GM23338 (cell line): Measurements from ENCODE around the gene FBXL17. TPM values are rescaled to one million over a fixed set of nuclear protein-coding genes. Genes with fewer than 3 reads are reported as not detected.

Experiments used
- ATAC-seq: fragments of 200-7000 bp; cut with Tn5 transposase; 3 replicates; pipeline ENCODE4 v1.9.1; 2020
- DNase-seq: peaks from one replicate; pipeline ENCODE4 v3.0.0-alpha.2; 2015; ENCODE audit warnings: low spot score
- H2AFZ ChIP-seq: fragments of 200-600 bp; sonication (generic); 2 replicates; pipeline ENCODE4 v1.8.0; 2016; ENCODE audit warnings: antibody characterized with exemption, mild to moderate bottlenecking, moderate library complexity
- H3F3A ChIP-seq: fragments of 200-600 bp; sonication (generic); replicated peaks from 2 replicates; pipeline ENCODE4 v1.8.0; 2017; ENCODE audit warnings: antibody characterized with exemption, mixed run types, low read depth
- H3K27ac ChIP-seq: fragments of 200-600 bp; sonication (generic); 2 replicates; pipeline ENCODE4 v1.6.1; 2016; ENCODE audit warnings: low read depth
- H3K27me3 ChIP-seq: fragments of 200-600 bp; sonication (generic); 2 replicates; pipeline ENCODE4 v1.8.0; 2016; ENCODE audit warnings: mild to moderate bottlenecking, mixed run types, moderate library complexity; ENCODE audit not compliant: insufficient read depth
- H3K36me3 ChIP-seq: fragments of 200-600 bp; sonication (generic); 2 replicates; pipeline ENCODE4 v1.8.0; 2016; ENCODE audit warnings: mild to moderate bottlenecking; ENCODE audit not compliant: insufficient read depth
- H3K4me1 ChIP-seq: fragments of 200-600 bp; sonication (generic); 2 replicates; pipeline ENCODE4 v1.8.0; 2016; ENCODE audit warnings: mild to moderate bottlenecking, moderate library complexity; ENCODE audit not compliant: insufficient read depth
- H3K4me2 ChIP-seq: fragments of 200-600 bp; sonication (generic); 2 replicates; pipeline ENCODE4 v1.7.1; 2017; ENCODE audit warnings: mixed run types
- H3K4me3 ChIP-seq: fragments of 200-600 bp; sonication (generic); 2 replicates; pipeline ENCODE4 v1.6.1; 2016; ENCODE audit warnings: mixed run types
- H3K79me2 ChIP-seq: fragments of 200-600 bp; sonication (generic); replicated peaks from 2 replicates; pipeline ENCODE4 v1.8.0; 2017; ENCODE audit warnings: mild to moderate bottlenecking; ENCODE audit not compliant: insufficient read depth
- H3K9me2 ChIP-seq: fragments of 200-600 bp; sonication (generic); 2 replicates; pipeline ENCODE4 v1.8.0; 2017; ENCODE audit not compliant: insufficient read depth
- H4K20me1 ChIP-seq: fragments of 200-600 bp; sonication (generic); replicated peaks from 2 replicates; pipeline ENCODE4 v1.8.0; 2017; ENCODE audit warnings: mild to moderate bottlenecking; ENCODE audit not compliant: insufficient read depth
- H3K27ac Mint-ChIP-seq: 2 replicates; pipeline ENCODE4 v1.8.0; 2020; ENCODE audit warnings: inconsistent platforms, mild to moderate bottlenecking, moderate library complexity, mixed read lengths
- H3K27me3 Mint-ChIP-seq: 3 replicates; pipeline ENCODE4 v1.8.0; 2022; ENCODE audit warnings: low read depth, mild to moderate bottlenecking, moderate library complexity, mixed read lengths, inconsistent platforms; ENCODE audit not compliant: insufficient read depth, poor library complexity
- H3K36me3 Mint-ChIP-seq: 3 replicates; pipeline ENCODE4 v1.8.0; 2021; ENCODE audit warnings: low read depth, mild to moderate bottlenecking, inconsistent platforms, moderate library complexity, mixed read lengths
- H3K4me1 Mint-ChIP-seq: 3 replicates; pipeline ENCODE4 v1.8.0; 2020; ENCODE audit warnings: mild to moderate bottlenecking, inconsistent platforms, mixed read lengths
- H3K4me3 Mint-ChIP-seq: 3 replicates; pipeline ENCODE4 v1.8.0; 2021; ENCODE audit warnings: moderate library complexity, mild to moderate bottlenecking, inconsistent platforms, mixed read lengths
- H3K9me3 Mint-ChIP-seq: 3 replicates; pipeline ENCODE4 v1.8.0; 2020; ENCODE audit warnings: moderate library complexity, mild to moderate bottlenecking, inconsistent platforms, mixed read lengths
- CREB1 ChIP-seq: fragments of 250-450 bp; sonication (Bioruptor Pico); IDR thresholded peaks from 2 replicates; pipeline ENCODE4 v1.5.0; 2020; ENCODE audit warnings: low read depth, mild to moderate bottlenecking, moderate library complexity
- EZH2phosphoT487 ChIP-seq: fragments of 200-600 bp; sonication (generic); IDR thresholded peaks from one replicate; pipeline ENCODE4 v1.8.1; 2018; ENCODE audit warnings: antibody characterized with exemption; ENCODE audit not compliant: unreplicated experiment
- JUNB ChIP-seq: IDR thresholded peaks from one replicate; pipeline ENCODE4 v1.6.1; 2016; ENCODE audit warnings: antibody characterized with exemption; ENCODE audit not compliant: unreplicated experiment
- NANOG ChIP-seq: IDR thresholded peaks from 2 replicates; pipeline ENCODE4 v1.6.1; 2016; ENCODE audit warnings: antibody characterized with exemption, borderline replicate concordance
- POLR2AphosphoS5 ChIP-seq: IDR thresholded peaks from 2 replicates; pipeline ENCODE4 v1.6.1; 2016; ENCODE audit warnings: antibody characterized with exemption, low read depth
- STAT1 ChIP-seq: IDR thresholded peaks from one replicate; pipeline ENCODE4 v1.6.1; 2016; ENCODE audit warnings: antibody characterized with exemption; ENCODE audit not compliant: unreplicated experiment
- ZNF114 ChIP-seq: fragments of 250-450 bp; sonication (Bioruptor Pico); IDR thresholded peaks from 2 replicates; pipeline ENCODE4 v1.5.0; 2020; ENCODE audit warnings: mild to moderate bottlenecking, moderate library complexity
- ZNF331 ChIP-seq: fragments of 250-450 bp; sonication (Bioruptor Pico); IDR thresholded peaks from 2 replicates; pipeline ENCODE4 v1.5.0; 2020; ENCODE audit warnings: low read depth, mild to moderate bottlenecking, moderate library complexity
- polyA plus RNA-seq: library from polyadenylated mRNA; unstranded; fragments of >200 nt; fragmentation: Nextera tagmentation; extraction: Ambion mirVana; gene quantifications from 2 replicates; pipeline ENCODE4 v1.2.1, GENCODE V29; 2016
- total RNA-seq: library from RNA; depleted of rRNA; stranded (reverse); fragments of >200 nt; shearing (Covaris generic); gene quantifications from 2 replicates; pipeline ENCODE4 v1.2.3, GENCODE V29; 2014
- TF ChIP-seq, protein P1 (sequence below): fragments of 250-450 bp; sonication (Bioruptor Pico); IDR thresholded peaks from 2 replicates; pipeline ENCODE4 v1.5.0; 2020; ENCODE audit warnings: mild to moderate bottlenecking, moderate library complexity
- TF ChIP-seq, protein P2 (sequence below): IDR thresholded peaks from one replicate; pipeline ENCODE4 v1.6.1; 2018; ENCODE audit warnings: antibody characterized with exemption; ENCODE audit not compliant: unreplicated experiment
- TF ChIP-seq, protein P3 (sequence below), 2 experiments: fragments of 200-600 bp in 1 of 2; sonication (generic) in 1 of 2; conservative IDR thresholded peaks; 2 replicates each; pipeline versions ENCODE4 v1.5.1 to v1.6.1; 2016 to 2017; ENCODE audit warnings: antibody characterized with exemption in 2 of 2, low read depth in 2 of 2, mild to moderate bottlenecking in 2 of 2, moderate library complexity in 1 of 2

FBXL17 gene
- total and polyA plus RNA-seq, 2 experiments from 2014 or later, result 2.0 to 2.7 TPM

DNA sequence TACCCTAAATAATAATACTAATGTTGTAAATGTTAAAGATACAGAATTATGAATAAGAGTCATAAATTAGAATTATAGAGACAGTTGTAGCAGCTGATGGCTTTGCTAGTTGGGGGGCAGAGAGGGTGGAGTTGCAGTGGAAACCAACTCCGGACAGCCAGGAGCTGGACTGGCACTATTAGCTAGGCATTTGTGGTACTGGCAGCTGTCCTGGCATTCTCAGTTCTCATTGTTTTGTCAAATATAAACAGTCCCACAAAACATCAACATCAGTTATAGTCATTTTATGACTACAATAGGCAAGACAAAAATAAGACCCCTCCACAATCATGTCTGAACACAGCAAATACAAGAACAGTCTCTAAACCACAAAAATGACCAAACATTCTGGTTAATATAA is 2.8 kb upstream of the FBXL17 start:
- Histone ChIP-seq H3K79me2 (peaks cover 3% of the 10 kb centered on the region), H3K36me3 (no peaks in the 10 kb centered on the region), H3F3A (no peaks in the 10 kb centered on the region), H3K4me1 (peaks cover 13% of the 10 kb centered on the region), H3K4me3 (no peak overlapping the region), H2AFZ (no peak overlapping the region), H3K27me3 (no peaks in the 10 kb centered on the region), H4K20me1 (no peaks in the 10 kb centered on the region), H3K4me2 (no peak overlapping the region), H3K27ac (no peak overlapping the region), H3K9me2 (no peaks in the 10 kb centered on the region)
- no peak for ATAC-seq
- peaks cover 10% of the 10 kb centered on the region for H3K4me1 Mint-ChIP-seq
- DNase-seq, result no peak
- no peak overlapping the region for H3K4me3 Mint-ChIP-seq
- H3K36me3 Mint-ChIP-seq, result no peaks in the 10 kb centered on the region
- TF ChIP-seq STAT1 (no peak), CREB1 (no peak)
- H3K27ac Mint-ChIP-seq, result no peak overlapping the region
- H3K27me3 Mint-ChIP-seq, result peaks cover 5% of the 10 kb centered on the region
- no peaks in the 10 kb centered on the region for H3K9me3 Mint-ChIP-seq

DNA sequence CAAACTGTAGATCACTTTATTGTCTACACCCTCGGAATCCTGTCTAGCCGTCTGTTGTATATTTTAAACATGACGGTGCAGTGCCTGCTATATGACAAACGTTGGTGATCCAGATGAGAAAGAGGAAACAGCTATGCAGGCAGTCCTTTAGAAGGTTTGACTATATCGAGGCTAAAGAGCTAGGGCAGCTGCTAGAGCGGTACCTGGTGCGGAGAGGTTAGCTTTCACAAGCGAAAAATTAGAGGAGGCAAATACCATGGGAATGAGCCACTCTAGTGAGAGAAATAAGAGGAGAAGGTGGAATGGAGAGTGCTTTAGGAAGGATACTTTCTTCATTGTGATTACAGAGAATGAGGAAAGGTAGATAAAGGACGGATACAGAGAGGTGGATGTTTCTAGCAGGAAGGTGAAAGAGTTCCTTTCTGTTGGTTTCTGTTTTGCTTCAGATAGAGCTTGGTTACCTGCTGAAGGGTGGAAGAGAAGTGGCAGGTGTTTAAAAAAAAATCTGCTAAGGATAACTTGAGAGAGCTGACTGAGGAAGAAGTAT is 959 bp upstream of the FBXL17 start:
- Mint-ChIP-seq H3K36me3 (no peaks in the 10 kb centered on the region), H3K4me1 (peaks cover 20% of the 10 kb centered on the region), H3K4me3 (peak overlapping the region; percentile 80), H3K27me3 (peaks cover 5% of the 10 kb centered on the region), H3K9me3 (no peaks in the 10 kb centered on the region), H3K27ac (peak overlapping the region; percentile 37)
- no peaks in the 10 kb centered on the region for H3F3A ChIP-seq
- H4K20me1 ChIP-seq, result no peaks in the 10 kb centered on the region
- H3K27ac ChIP-seq, result peak overlapping the region; percentile 84
- no peak for ATAC-seq
- H3K27me3 ChIP-seq, result no peaks in the 10 kb centered on the region
- peaks cover 16% of the 10 kb centered on the region for H3K79me2 ChIP-seq
- no peaks in the 10 kb centered on the region for H3K36me3 ChIP-seq
- peak overlapping the region; percentile 59 for H3K4me3 ChIP-seq
- H3K4me1 ChIP-seq, result peaks cover 19% of the 10 kb centered on the region
- peak overlapping the region; percentile 54 for H2AFZ ChIP-seq
- DNase-seq, result peak; percentile 20
- peak overlapping the region; percentile 93 for H3K4me2 ChIP-seq
- no peaks in the 10 kb centered on the region for H3K9me2 ChIP-seq
- TF ChIP-seq, protein P1, sequence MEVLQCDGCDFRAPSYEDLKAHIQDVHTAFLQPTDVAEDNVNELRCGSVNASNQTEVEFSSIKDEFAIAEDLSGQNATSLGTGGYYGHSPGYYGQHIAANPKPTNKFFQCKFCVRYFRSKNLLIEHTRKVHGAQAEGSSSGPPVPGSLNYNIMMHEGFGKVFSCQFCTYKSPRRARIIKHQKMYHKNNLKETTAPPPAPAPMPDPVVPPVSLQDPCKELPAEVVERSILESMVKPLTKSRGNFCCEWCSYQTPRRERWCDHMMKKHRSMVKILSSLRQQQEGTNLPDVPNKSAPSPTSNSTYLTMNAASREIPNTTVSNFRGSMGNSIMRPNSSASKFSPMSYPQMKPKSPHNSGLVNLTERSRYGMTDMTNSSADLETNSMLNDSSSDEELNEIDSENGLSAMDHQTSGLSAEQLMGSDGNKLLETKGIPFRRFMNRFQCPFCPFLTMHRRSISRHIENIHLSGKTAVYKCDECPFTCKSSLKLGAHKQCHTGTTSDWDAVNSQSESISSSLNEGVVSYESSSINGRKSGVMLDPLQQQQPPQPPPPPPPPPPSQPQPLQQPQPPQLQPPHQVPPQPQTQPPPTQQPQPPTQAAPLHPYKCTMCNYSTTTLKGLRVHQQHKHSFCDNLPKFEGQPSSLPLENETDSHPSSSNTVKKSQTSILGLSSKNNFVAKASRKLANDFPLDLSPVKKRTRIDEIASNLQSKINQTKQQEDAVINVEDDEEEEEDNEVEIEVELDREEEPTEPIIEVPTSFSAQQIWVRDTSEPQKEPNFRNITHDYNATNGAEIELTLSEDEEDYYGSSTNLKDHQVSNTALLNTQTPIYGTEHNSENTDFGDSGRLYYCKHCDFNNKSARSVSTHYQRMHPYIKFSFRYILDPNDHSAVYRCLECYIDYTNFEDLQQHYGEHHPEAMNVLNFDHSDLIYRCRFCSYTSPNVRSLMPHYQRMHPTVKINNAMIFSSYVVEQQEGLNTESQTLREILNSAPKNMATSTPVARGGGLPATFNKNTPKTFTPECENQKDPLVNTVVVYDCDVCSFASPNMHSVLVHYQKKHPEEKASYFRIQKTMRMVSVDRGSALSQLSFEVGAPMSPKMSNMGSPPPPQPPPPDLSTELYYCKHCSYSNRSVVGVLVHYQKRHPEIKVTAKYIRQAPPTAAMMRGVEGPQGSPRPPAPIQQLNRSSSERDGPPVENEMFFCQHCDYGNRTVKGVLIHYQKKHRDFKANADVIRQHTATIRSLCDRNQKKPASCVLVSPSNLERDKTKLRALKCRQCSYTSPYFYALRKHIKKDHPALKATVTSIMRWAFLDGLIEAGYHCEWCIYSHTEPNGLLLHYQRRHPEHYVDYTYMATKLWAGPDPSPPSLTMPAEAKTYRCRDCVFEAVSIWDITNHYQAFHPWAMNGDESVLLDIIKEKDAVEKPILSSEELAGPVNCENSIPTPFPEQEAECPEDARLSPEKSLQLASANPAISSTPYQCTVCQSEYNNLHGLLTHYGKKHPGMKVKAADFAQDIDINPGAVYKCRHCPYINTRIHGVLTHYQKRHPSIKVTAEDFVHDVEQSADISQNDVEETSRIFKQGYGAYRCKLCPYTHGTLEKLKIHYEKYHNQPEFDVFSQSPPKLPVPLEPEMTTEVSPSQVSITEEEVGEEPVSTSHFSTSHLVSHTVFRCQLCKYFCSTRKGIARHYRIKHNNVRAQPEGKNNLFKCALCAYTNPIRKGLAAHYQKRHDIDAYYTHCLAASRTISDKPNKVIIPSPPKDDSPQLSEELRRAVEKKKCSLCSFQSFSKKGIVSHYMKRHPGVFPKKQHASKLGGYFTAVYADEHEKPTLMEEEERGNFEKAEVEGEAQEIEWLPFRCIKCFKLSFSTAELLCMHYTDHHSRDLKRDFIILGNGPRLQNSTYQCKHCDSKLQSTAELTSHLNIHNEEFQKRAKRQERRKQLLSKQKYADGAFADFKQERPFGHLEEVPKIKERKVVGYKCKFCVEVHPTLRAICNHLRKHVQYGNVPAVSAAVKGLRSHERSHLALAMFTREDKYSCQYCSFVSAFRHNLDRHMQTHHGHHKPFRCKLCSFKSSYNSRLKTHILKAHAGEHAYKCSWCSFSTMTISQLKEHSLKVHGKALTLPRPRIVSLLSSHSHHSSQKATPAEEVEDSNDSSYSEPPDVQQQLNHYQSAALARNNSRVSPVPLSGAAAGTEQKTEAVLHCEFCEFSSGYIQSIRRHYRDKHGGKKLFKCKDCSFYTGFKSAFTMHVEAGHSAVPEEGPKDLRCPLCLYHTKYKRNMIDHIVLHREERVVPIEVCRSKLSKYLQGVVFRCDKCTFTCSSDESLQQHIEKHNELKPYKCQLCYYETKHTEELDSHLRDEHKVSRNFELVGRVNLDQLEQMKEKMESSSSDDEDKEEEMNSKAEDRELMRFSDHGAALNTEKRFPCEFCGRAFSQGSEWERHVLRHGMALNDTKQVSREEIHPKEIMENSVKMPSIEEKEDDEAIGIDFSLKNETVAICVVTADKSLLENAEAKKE (CRISPR knock-in tag), result no peak
- TF ChIP-seq NANOG (no peak), ZNF331 (no peak), STAT1 (no peak), CREB1 (no peak), POLR2AphosphoS5 (no peak), JUNB (no peak), ZNF114 (no peak), EZH2phosphoT487 (no peak)
- TF ChIP-seq, protein P2, sequence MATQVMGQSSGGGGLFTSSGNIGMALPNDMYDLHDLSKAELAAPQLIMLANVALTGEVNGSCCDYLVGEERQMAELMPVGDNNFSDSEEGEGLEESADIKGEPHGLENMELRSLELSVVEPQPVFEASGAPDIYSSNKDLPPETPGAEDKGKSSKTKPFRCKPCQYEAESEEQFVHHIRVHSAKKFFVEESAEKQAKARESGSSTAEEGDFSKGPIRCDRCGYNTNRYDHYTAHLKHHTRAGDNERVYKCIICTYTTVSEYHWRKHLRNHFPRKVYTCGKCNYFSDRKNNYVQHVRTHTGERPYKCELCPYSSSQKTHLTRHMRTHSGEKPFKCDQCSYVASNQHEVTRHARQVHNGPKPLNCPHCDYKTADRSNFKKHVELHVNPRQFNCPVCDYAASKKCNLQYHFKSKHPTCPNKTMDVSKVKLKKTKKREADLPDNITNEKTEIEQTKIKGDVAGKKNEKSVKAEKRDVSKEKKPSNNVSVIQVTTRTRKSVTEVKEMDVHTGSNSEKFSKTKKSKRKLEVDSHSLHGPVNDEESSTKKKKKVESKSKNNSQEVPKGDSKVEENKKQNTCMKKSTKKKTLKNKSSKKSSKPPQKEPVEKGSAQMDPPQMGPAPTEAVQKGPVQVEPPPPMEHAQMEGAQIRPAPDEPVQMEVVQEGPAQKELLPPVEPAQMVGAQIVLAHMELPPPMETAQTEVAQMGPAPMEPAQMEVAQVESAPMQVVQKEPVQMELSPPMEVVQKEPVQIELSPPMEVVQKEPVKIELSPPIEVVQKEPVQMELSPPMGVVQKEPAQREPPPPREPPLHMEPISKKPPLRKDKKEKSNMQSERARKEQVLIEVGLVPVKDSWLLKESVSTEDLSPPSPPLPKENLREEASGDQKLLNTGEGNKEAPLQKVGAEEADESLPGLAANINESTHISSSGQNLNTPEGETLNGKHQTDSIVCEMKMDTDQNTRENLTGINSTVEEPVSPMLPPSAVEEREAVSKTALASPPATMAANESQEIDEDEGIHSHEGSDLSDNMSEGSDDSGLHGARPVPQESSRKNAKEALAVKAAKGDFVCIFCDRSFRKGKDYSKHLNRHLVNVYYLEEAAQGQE, result no peak
- TF ChIP-seq, protein P3, sequence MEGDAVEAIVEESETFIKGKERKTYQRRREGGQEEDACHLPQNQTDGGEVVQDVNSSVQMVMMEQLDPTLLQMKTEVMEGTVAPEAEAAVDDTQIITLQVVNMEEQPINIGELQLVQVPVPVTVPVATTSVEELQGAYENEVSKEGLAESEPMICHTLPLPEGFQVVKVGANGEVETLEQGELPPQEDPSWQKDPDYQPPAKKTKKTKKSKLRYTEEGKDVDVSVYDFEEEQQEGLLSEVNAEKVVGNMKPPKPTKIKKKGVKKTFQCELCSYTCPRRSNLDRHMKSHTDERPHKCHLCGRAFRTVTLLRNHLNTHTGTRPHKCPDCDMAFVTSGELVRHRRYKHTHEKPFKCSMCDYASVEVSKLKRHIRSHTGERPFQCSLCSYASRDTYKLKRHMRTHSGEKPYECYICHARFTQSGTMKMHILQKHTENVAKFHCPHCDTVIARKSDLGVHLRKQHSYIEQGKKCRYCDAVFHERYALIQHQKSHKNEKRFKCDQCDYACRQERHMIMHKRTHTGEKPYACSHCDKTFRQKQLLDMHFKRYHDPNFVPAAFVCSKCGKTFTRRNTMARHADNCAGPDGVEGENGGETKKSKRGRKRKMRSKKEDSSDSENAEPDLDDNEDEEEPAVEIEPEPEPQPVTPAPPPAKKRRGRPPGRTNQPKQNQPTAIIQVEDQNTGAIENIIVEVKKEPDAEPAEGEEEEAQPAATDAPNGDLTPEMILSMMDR (conservative IDR thresholded peaks at IDR 0.05; ENCODE audit: low read depth in 2 of 2), result no peak
